ENCODE data around the gene PRKCD.

PRKCD gene

GRCh38 chr3:53225651-53226050, 64.6 kb downstream of the PRKCD start:
- no peak for TF ChIP-seq CTCF (conservative IDR thresholded peaks at IDR 0.05; ENCODE audit: low read depth, low read length)
- DNase-seq (ENCODE audit: low read depth) = no peak
- H3K4me3 ChIP-seq (ENCODE audit: low read depth, low read length) = no peak overlapping the region

GRCh38 chr3:53226142-53226840, 65.3 kb downstream of the PRKCD start:
- no peak for DNase-seq (ENCODE audit: low read depth)
- H3K4me3 ChIP-seq (ENCODE audit: low read depth, low read length) = no peak overlapping the region
- no peak for TF ChIP-seq CTCF (conservative IDR thresholded peaks at IDR 0.05; ENCODE audit: low read depth, low read length)

GRCh38 chr3:53226841-53227407, 65.9 kb downstream of the PRKCD start:
- TF ChIP-seq CTCF (conservative IDR thresholded peaks at IDR 0.05; ENCODE audit: low read depth, low read length) = no peak
- no peak for DNase-seq (ENCODE audit: low read depth)
- H3K4me3 ChIP-seq (ENCODE audit: low read depth, low read length) = no peak overlapping the region

GRCh38 chr3:53227993-53228885, 67.2 kb downstream of the PRKCD start:
- TF ChIP-seq CTCF (conservative IDR thresholded peaks at IDR 0.05; ENCODE audit: low read depth, low read length) = no peak
- no peak for DNase-seq (ENCODE audit: low read depth)
- H3K4me3 ChIP-seq (ENCODE audit: low read depth, low read length) = no peak overlapping the region

GRCh38 chr3:53229171-53229570, 68.2 kb downstream of the PRKCD start:
- H3K4me3 ChIP-seq (ENCODE audit: low read depth, low read length) = no peak overlapping the region
- no peak for TF ChIP-seq CTCF (conservative IDR thresholded peaks at IDR 0.05; ENCODE audit: low read depth, low read length)
- no peak for DNase-seq (ENCODE audit: low read depth)

GRCh38 chr3:53229606-53230005, 68.6 kb downstream of the PRKCD start:
- no peak for DNase-seq (ENCODE audit: low read depth)
- no peak for TF ChIP-seq CTCF (conservative IDR thresholded peaks at IDR 0.05; ENCODE audit: low read depth, low read length)
- no peak overlapping the region for H3K4me3 ChIP-seq (ENCODE audit: low read depth, low read length)
